Dedifferentiated amniotic fluid mesenchymal stem cell (primary cell): Measurements from ENCODE around the gene TMPRSS3.

Experiments
- DNase-seq: peaks from one replicate; pipeline ENCODE4 v3.0.0-alpha.2; 2016; ENCODE audit errors: extremely low spot score

The TMPRSS3 gene

DNA sequence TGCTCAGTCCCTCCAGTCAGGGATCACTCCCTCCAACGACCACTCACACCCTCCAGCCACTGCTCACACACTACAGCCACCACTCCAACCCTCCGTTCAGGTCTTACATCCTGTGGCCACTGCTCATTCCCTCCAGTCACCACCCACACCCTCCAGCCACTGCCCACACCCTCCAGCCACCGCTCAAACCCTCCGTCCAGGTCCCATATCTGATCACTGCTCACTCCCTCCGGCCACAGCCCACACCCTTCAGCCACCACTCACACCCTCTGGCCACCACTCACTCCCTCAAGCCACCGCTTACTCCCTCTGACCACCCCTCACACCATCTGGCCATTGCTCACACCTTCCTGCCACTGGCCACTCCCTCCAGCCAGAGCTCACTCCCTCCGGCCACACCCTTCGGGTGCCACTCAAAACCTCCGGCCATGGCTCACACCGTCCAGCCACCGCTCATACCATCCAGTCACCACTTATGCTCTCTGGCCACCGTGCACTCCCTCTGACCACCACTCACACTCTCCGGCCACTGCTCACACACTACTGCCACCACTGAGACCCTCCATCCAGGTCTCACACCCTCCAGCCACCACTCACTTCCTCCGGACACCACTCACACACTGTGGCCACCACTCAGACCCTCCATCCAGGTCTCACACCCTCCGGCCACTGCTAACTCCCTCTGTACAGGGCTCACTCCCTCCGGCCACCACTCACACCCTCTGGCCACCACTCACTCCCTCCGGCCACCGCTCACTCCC lies 24.8 kb downstream of the TMPRSS3 start:
- DNase-seq, result no peak

DNA sequence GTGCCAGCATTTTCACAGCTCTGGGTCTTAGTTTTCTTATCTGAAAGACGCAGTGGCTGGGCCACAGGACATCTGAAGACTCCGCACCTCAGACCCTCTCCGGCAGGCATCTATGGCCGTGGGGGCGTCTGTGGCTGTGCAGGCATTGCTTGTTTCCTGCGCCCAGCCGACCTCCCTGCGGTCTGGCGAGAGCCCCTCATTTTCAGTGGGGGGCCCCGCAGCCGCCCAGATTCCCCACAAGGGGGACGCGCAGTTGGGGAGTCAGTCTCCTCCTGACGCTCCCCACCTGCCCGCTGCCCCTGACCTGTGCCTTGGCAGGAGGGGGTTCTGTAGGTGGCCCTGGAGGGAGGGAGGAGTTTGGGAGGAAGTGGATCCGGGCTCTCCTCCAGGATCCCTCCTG lies 26.0 kb downstream of the TMPRSS3 start:
- DNase-seq, result no peak

DNA sequence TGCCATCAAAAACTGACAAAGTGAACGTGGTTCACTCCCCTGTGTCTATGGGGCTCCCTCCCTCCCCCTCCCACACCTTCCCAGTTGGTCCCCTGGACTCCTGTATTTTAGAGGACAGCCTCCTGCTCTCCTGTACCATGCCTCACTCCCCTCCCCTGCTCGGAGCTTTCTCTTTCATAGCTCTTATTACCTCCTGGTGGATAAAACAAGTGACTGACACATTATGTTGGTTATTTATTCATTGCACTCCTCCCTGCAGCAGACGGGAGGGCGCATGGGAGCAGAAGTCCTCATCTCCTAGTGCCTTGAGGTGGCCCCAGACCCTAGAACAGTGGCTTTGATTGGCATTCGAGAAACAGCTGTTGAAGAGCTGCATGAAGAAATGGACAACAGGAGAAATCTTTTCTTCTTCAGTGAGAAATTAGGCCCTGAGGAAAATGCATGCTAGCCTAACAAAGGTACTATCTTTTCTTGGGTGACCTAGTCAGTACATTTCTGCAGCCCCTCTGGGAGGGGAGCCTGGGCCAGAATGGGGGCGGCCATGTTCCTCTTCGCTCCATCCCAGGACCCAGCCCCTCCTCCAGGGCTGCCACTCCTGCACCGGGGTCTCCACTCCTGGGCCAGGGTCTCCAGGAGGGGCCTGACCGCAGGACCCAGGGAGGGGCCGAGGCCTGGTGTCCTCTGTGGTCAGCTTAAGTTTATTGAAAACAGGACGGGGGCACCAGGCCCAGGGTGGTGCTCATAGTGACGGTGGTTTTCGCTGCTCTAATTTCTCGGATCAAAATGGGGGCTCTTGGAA lies 28.3 kb downstream of the TMPRSS3 start:
- no peak for DNase-seq

DNA sequence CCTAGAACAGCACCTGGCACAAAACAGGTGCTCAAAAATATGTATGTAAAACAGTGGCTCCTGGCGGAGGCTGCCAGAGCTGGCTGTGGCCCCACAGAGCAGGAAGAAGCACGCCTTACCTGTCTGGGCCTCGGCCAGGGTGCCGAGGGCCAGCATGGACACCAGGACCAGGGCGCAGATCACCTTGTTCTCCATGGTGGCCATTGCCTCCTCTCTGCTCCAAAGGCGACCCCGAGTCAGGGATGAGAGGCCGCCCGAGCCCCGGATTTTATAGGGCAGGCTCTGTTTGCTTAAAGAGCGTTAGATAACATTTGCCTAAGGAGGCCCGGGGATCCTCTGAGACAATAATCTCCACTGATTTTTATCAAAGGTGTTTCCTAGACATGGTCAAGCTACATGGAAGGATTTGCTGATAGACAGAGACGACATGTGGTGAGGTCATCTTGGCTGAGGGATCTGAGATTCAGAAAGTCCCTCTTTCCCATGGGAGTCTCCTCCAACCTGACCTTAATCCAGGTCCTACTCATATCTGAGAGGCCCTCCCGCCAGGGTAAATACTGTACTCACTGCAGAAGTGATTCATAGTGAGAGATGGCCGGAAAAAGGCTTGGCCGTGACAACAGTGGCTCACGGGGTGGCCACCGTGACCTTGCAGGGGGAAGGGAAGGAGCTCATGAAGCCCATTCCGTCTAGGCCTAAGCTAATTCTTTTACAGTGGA lies 29.4 kb downstream of the TMPRSS3 start, which contains the start of gene TFF1:
Gene TFF1, minus strand, starts transcription at position 244 of the 719 bp plus-strand sequence. Its CDS starts 40 bp downstream, at position 204.
- no peak for DNase-seq

DNA sequence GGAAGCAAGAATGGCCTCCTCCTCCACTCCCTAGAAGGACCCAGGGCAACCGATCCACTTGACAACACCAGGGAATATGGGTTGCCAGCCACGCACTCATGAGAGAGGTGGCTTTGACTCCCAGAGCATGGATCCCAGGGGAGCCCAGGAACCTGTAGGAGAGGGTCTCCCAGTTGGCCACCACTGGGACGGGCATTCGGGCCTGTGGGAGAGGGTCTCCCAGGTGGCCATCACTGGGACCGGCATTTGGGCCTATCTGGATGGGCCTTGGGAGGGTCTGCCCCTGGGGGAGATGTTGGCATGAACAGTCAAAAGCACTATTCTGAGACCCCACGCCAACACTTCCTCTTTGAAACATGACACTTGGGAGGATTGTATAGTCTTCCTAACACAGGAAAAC lies 30.1 kb downstream of the TMPRSS3 start:
- DNase-seq, result no peak

DNA sequence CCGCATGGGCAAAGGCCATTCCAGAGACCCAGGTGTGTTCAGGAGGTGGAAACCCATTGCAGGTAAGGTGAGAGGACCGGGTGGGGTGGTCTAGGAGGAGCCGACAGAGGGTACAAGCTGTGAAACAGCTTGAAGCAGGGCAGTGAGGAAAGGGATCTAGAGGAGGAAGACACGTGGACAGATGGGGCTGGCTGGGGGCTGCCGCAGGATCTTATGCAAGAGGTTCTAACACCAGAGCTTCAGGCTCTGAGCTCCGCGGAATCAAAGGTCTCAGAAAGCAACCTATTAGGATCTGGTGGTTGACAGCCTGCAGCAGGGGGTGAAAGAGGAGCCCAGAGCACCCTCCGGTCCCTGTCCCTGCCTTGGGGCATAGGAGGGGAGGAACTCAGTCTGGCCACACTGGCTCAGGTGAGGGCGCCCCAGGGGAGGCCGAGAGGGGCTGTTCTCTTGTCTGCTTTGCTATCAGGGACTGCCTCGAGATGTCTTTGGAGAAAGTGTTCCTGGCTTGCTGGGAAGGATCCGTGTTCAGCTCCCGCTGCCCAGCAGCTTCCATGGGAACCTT lies 31.5 kb downstream of the TMPRSS3 start:
- no peak for DNase-seq

DNA sequence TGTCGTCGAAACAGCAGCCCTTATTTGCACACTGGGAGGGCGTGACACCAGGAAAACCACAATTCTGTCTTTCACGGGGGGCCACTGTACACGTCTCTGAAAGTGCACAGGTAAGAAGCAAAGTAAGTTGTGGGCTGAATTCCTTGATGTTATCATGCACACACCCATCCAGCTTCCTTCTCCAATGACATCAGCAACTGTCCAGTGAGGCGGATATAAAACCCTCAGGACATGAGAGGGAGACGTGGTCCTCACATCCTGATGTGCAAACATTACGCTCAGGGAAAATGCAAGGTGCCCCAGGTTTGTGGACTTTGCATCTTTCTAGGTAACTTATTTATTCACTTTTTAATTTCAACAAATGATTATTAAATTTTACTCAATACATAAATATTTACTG lies 32.5 kb downstream of the TMPRSS3 start:
- DNase-seq, result no peak

DNA sequence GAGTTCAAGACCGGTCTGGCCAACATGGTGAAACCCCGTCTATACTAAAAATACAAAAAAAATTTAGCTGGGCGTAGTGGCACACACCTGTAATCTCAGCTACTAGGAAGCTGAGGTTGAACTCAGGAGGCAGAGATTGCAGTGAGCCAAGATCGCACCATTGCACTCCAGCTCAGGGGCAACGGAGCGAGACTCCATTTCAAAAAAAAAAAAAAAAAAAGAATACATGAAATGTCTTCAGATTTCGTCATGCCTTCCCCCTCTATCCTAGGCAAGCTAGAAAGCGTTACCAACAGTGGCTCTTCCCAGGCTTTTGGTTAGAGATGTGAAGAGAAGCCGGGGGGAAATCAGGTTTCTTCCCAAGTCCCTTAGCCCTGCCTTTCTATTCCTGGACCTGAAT lies 33.2 kb downstream of the TMPRSS3 start:
- DNase-seq, result no peak

DNA sequence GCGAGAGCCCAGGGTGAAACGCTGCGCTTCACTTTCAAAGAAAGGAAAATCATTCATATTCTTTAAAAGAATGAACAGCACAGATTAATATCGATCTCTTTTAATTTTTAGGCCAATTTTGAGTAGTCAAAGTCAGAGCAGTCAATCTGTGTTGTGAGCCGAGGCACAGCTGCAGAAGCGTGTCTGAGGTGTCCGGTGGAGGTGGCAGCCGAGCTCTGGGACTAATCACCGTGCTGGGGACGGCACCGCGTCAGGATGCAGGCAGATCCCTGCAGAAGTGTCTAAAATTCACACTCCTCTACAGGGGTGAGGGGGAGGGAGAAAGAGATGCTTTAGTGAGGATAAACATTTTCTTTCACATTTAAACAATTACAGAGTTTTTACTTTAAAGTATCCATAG lies 33.7 kb downstream of the TMPRSS3 start:
- no peak for DNase-seq

DNA sequence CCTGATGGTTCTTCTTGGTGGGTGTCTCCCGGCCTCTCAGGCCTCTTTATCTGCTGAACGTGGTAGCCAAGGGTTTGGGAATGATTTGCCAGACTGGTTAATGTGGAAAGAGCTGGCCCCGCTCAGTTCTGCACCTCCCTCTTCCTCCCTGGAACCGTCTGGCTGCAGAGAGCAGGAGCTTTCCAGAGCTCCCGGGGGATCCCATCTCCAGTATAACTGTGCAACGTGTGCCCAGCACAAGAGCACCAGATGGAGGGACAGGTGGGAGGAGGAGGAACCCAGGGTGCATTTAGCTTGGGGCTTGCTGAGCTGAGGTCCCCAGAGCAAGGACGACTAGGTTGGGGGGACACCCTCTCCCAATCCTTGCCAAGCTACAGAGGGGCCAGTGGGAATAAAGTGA lies 34.6 kb downstream of the TMPRSS3 start:
- DNase-seq, result no peak

DNA sequence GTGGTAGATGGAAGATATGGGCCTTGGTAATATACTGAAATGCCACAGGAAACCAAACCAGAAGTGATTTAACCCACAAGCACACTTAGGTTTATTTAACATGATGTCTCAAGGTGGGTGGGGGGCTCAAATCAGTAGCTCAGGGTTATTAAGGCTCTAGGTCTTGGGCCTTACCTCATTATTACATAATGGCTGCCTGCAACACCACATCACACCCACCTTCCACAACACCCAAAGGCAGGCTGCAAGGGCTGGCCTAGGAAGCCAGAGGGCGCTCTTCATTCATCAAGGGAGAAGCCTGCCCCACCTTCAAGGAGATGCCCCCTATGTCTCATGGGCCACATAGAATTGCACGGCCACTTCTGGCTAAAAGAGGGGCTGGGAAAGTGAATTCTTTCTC lies 35.5 kb downstream of the TMPRSS3 start:
- DNase-seq, result no peak

DNA sequence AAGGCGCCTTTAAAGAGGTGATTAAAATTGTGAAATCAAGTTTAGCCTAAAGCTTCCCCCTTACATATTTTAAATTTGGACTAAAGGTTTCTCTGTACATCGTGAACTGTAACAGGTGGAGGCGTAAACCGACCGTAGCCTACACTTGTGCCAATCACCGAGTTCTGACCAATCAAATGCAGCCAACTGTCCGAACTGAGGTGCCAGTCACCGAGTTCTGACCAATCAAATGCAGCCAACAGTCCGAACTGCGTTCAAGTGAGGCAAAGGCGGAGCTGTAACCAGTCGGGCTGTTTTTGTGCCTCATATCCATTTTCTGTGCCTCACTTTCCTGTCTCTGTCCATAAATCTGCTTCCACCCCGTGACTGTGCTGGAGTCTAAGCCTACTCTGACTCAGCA lies 36.9 kb downstream of the TMPRSS3 start:
- no peak for DNase-seq

DNA sequence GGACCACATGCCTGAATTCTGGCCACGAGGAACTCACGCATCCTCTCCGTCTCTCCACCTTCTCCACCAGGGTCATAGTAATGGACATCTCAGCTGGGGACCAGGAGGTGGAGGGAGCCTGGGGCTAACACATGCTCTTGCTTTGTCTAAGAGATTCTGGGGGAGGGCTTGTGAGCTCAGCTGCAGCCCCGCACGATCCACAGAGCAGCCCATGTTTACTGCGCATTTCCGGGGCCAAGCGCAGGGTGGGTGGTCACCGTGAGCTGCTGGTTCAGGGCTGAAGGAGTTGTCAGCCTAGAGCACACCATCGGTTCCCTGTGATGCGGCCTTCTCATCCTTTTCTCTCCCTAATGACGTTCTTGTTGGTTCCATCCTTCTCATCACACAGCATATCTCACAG lies 37.6 kb downstream of the TMPRSS3 start:
- DNase-seq, result no peak

DNA sequence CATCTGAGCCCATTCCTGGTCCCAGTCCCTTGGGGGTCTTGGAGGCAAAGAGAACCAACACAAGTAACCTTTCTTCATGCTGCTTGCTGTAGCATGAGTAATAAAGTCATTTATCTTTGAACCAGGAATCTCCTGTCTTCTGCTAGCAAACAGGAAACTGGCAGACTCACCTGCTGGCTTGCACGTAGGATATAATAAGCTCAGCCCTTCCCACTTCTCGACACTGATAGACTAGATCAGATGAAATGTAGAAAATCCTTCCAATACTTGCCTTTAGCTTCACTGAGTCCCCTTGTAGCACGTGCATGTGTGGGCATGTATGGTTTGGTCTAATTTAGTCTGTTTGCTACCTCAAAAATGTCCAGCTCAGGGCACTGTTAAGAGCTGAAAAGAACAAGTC lies 38.5 kb downstream of the TMPRSS3 start:
- no peak for DNase-seq

DNA sequence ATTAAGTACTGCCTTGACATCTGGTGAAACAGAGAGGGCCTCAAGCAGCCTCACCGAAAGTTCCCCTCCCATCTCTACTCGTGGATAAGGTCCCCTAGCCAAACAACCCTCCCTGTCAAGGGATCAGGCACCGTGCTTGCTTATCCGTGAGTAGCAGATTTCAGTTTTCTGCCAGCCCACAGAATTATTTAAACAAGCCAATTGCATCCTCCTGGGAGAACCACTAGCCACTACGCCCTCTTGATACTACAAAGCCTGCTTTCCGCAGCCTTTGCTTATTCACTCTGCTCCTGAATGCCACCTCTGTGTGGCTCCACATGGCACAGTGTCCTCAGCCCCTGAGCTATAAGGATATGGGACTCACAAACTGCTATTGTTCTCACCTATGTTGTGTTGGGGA lies 39.2 kb downstream of the TMPRSS3 start:
- DNase-seq, result no peak

DNA sequence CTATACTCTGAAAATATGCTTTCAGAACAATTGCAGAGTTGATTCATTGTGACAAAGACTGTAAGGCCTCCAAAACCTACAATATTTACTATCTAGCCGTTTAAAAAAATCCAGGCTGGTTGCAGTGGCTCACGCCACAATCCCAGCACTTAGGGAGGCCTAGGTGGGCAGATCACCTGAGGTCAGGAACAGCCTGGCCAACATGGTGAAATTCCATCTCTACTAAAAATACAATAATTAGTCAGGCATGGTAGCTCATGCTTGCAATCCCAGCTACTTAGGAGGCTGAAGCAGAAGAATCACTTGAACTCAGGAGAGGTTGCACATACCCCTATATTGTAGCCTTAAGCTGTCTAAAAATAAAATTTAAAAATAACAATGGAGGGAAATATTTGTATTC lies 39.8 kb downstream of the TMPRSS3 start:
- no peak for DNase-seq

DNA sequence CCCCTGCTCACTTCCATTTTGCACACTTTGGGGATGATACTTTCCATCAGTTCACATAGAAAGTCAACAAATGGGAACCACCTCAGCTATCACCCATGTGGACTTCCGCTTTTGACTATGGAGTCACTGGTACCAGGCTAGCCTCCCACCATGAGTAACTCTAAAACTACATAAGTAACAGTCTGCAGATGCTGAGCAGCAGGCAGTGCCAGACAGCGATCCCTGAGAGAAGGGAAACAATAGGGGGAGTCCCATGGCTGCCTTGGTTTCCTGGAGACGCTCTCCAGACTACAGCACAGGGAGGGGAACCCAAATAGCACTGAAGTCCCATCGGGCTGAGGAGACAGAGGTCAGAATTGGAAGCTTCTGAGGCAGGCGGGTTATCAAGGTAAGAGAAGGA lies 42.2 kb downstream of the TMPRSS3 start:
- DNase-seq, result no peak

DNA sequence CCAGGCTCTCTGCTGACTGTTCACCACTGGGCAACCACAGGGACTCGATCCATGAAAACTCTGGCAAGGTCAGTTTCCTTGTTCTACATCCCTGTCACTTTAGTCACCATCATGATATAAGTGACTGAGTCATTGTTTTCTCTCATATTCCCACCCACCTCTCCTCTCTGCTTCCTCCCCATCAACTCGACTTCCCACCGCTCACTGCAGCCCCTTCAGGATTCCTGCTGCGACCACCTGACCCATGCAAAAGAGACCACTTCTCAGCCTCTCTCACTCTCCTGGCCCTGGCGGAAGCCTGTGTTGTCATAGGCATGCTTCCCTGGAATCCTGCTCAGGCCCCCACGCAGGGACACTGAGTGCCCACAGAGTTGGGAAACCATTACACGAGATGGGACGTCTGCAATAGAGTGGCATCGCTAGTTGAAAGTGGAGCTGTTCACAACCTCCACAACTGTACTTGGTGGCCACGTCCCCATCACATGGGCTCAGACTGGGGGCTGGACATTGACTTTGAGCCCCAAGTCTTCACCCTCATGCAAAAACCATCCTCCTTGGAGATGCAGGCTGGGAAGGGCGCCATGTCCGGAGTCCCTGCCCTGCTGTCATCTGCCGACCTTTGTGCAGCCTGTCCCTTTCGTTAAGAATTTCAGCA lies 43.3 kb downstream of the TMPRSS3 start:
- no peak for DNase-seq

DNA sequence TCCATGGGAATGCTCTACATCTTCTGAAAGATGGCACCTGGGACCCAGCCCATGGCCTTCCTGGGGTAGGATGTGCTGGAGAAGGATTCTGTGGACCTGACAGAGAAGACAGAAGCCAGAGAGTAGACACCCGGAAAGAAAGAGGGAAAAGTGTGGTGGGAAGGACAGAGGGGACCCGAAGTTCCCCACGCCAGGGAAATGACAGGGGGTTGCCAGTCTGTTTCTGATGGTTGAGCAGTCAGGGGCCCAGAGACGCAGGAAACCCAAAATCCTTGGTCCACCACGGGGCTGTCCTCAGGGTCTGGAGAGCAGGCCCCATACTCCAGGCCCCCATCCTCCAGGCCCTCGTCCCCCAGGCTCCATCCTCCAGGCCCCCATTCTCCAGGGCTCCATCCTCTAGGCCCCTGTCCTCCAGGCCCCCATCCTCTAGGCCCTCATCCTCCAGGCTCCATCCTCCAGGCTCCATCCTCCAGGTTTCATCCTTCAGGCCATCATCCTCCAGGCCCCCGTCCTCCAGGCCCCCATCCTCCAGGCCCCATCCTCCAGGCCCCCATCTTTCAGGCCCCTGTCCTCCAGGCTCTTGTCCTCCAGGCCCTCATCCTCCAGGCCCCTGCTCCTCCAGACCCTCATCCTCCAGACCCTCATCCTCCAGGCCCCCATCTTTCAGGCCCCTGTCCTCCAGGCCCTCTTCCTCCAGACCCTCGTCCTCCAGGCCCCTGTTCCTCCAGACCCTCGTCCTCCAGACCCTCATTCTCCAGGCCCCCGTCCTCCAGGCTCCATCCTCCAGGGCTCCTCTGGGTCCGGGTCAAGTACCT lies 44.0 kb downstream of the TMPRSS3 start:
- DNase-seq, result no peak

DNA sequence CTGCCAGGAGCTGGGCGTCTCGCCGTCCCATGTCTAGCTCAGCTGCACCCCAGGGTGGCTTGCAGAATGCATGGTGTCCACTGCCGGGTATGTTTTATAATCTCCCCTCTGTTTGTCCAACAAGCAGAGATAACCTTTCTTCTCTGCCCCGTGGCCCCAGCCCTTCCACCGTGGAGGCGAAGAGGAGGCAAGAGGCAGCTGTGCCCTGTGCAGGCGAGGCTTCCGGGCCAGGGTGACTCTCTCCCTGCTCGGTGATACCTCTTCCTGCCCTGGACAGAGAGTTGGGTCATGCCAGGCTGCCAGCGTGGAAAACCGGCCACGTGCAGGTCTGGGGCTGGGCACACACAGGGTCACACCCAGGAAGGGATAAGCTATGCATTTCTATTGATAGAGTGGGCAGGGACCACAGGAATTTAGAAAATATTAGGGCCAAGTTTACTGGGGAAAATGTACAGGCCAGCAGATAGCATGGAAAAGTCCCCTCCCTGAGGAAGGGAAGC lies 44.9 kb downstream of the TMPRSS3 start, which contains the start of gene TFF2:
Gene TFF2, minus strand, starts transcription at position 68 of the 500 bp plus-strand sequence. Its CDS starts 37 bp downstream, at position 31.
- no peak for DNase-seq
